GM23338 (cell line): Measurements from ENCODE around the gene NEU3. TPM values are rescaled to one million over a fixed set of nuclear protein-coding genes. Genes with fewer than 3 reads are reported as not detected.

ENCODE experiments used
- ATAC-seq: fragments of 200-7000 bp; cut with Tn5 transposase; 3 replicates; pipeline ENCODE4 v1.9.1; 2020
- DNase-seq: peaks from one replicate; pipeline ENCODE4 v3.0.0-alpha.2; 2015; ENCODE audit warnings: low spot score
- H2AFZ ChIP-seq: fragments of 200-600 bp; sonication (generic); 2 replicates; pipeline ENCODE4 v1.8.0; 2016; ENCODE audit warnings: antibody characterized with exemption, mild to moderate bottlenecking, moderate library complexity
- H3F3A ChIP-seq: fragments of 200-600 bp; sonication (generic); replicated peaks from 2 replicates; pipeline ENCODE4 v1.8.0; 2017; ENCODE audit warnings: antibody characterized with exemption, mixed run types, low read depth
- H3K27ac ChIP-seq: fragments of 200-600 bp; sonication (generic); 2 replicates; pipeline ENCODE4 v1.6.1; 2016; ENCODE audit warnings: low read depth
- H3K27me3 ChIP-seq: fragments of 200-600 bp; sonication (generic); 2 replicates; pipeline ENCODE4 v1.8.0; 2016; ENCODE audit warnings: mild to moderate bottlenecking, mixed run types, moderate library complexity; ENCODE audit not compliant: insufficient read depth
- H3K36me3 ChIP-seq: fragments of 200-600 bp; sonication (generic); 2 replicates; pipeline ENCODE4 v1.8.0; 2016; ENCODE audit warnings: mild to moderate bottlenecking; ENCODE audit not compliant: insufficient read depth
- H3K4me1 ChIP-seq: fragments of 200-600 bp; sonication (generic); 2 replicates; pipeline ENCODE4 v1.8.0; 2016; ENCODE audit warnings: mild to moderate bottlenecking, moderate library complexity; ENCODE audit not compliant: insufficient read depth
- H3K4me2 ChIP-seq: fragments of 200-600 bp; sonication (generic); 2 replicates; pipeline ENCODE4 v1.7.1; 2017; ENCODE audit warnings: mixed run types
- H3K4me3 ChIP-seq: fragments of 200-600 bp; sonication (generic); 2 replicates; pipeline ENCODE4 v1.6.1; 2016; ENCODE audit warnings: mixed run types
- H3K79me2 ChIP-seq: fragments of 200-600 bp; sonication (generic); replicated peaks from 2 replicates; pipeline ENCODE4 v1.8.0; 2017; ENCODE audit warnings: mild to moderate bottlenecking; ENCODE audit not compliant: insufficient read depth
- H3K9me2 ChIP-seq: fragments of 200-600 bp; sonication (generic); 2 replicates; pipeline ENCODE4 v1.8.0; 2017; ENCODE audit not compliant: insufficient read depth
- H4K20me1 ChIP-seq: fragments of 200-600 bp; sonication (generic); replicated peaks from 2 replicates; pipeline ENCODE4 v1.8.0; 2017; ENCODE audit warnings: mild to moderate bottlenecking; ENCODE audit not compliant: insufficient read depth
- H3K27ac Mint-ChIP-seq: 2 replicates; pipeline ENCODE4 v1.8.0; 2020; ENCODE audit warnings: inconsistent platforms, mild to moderate bottlenecking, moderate library complexity, mixed read lengths
- H3K27me3 Mint-ChIP-seq: 3 replicates; pipeline ENCODE4 v1.8.0; 2022; ENCODE audit warnings: low read depth, mild to moderate bottlenecking, moderate library complexity, mixed read lengths, inconsistent platforms; ENCODE audit not compliant: insufficient read depth, poor library complexity
- H3K36me3 Mint-ChIP-seq: 3 replicates; pipeline ENCODE4 v1.8.0; 2021; ENCODE audit warnings: low read depth, mild to moderate bottlenecking, inconsistent platforms, moderate library complexity, mixed read lengths
- H3K4me1 Mint-ChIP-seq: 3 replicates; pipeline ENCODE4 v1.8.0; 2020; ENCODE audit warnings: mild to moderate bottlenecking, inconsistent platforms, mixed read lengths
- H3K4me3 Mint-ChIP-seq: 3 replicates; pipeline ENCODE4 v1.8.0; 2021; ENCODE audit warnings: moderate library complexity, mild to moderate bottlenecking, inconsistent platforms, mixed read lengths
- H3K9me3 Mint-ChIP-seq: 3 replicates; pipeline ENCODE4 v1.8.0; 2020; ENCODE audit warnings: moderate library complexity, mild to moderate bottlenecking, inconsistent platforms, mixed read lengths
- CTCF ChIP-seq, 2 experiments: fragments of 200-600 bp in 1 of 2; sonication (generic) in 1 of 2; conservative IDR thresholded peaks; 2 replicates each; pipeline versions ENCODE4 v1.5.1 to v1.6.1; 2016 to 2017; ENCODE audit warnings: antibody characterized with exemption in 2 of 2, low read depth in 2 of 2, mild to moderate bottlenecking in 2 of 2, moderate library complexity in 1 of 2
- EZH2phosphoT487 ChIP-seq: fragments of 200-600 bp; sonication (generic); IDR thresholded peaks from one replicate; pipeline ENCODE4 v1.8.1; 2018; ENCODE audit warnings: antibody characterized with exemption; ENCODE audit not compliant: unreplicated experiment
- JUNB ChIP-seq: IDR thresholded peaks from one replicate; pipeline ENCODE4 v1.6.1; 2016; ENCODE audit warnings: antibody characterized with exemption; ENCODE audit not compliant: unreplicated experiment
- NANOG ChIP-seq: IDR thresholded peaks from 2 replicates; pipeline ENCODE4 v1.6.1; 2016; ENCODE audit warnings: antibody characterized with exemption, borderline replicate concordance
- STAT1 ChIP-seq: IDR thresholded peaks from one replicate; pipeline ENCODE4 v1.6.1; 2016; ENCODE audit warnings: antibody characterized with exemption; ENCODE audit not compliant: unreplicated experiment
- ZNF114 ChIP-seq: fragments of 250-450 bp; sonication (Bioruptor Pico); IDR thresholded peaks from 2 replicates; pipeline ENCODE4 v1.5.0; 2020; ENCODE audit warnings: mild to moderate bottlenecking, moderate library complexity
- polyA plus RNA-seq: library from polyadenylated mRNA; unstranded; fragments of >200 nt; fragmentation: Nextera tagmentation; extraction: Ambion mirVana; gene quantifications from 2 replicates; pipeline ENCODE4 v1.2.1, GENCODE V29; 2016
- total RNA-seq: library from RNA; depleted of rRNA; stranded (reverse); fragments of >200 nt; shearing (Covaris generic); gene quantifications from 2 replicates; pipeline ENCODE4 v1.2.3, GENCODE V29; 2014
- TF ChIP-seq, protein P1 (sequence below): IDR thresholded peaks from one replicate; pipeline ENCODE4 v1.6.1; 2018; ENCODE audit warnings: antibody characterized with exemption; ENCODE audit not compliant: unreplicated experiment

NEU3 gene
- total and polyA plus RNA-seq, 2 experiments from 2014 or later, result 2.8 to 25.9 TPM

DNA sequence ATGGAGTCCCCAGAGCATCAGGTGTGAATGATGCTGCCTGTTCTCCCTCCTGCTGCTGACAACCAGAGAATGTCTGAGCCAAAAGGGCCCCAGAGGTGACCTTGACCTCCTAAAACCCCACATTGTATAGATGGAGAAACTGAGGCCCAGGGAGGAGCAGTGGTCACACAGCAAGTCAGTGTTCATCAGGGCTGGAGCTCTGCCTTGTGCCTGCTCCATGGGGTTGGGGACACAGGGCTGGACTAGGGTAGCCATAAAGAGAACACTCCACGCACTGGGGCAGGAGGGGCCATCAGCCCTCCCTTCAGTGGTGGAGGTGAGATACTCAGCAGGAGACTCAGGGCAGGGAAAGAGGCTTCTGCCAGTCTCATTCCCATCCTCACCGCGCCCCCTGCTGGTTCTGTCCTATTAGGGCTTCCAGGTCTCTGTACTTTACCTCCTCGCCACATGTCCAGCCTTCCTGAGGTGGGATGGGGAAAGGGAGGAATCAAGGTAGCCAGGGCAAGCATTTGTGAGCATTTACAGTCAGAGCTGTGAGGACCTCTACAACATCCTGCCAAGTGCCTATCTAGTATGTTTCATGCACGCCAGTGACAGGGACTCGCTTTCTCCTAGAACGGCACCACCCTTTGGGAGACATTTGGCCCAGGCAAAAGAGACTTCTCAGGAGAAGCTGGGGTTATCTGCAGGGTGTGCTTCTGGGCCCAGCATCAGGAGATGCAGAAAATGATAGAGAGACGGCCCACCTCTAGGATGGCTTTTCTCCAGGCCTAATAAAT, 43.2 kb downstream of the NEU3 start:
- H3K36me3 Mint-ChIP-seq, result no peaks in the 10 kb centered on the region
- H2AFZ ChIP-seq, result no peak overlapping the region

DNA sequence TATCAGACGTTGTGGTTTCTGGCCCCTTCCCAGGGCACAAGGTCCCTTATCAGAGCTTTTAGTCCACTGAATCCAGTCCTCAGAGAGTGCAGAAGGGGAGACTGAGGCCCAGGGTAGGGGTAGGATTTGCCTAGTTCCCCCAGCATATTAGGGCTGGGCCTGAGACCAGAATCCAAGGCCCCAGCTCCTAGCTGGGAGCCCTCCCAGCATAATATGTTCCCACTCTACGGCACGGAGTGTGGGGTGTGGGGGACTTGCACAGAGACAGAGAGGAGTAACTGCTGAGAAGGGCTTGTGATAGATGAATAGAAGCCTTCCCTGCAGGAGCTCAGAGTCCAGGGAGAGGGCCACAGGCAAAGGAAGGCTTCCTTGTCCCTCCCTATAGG, 43.8 kb downstream of the NEU3 start:
- H3K27ac Mint-ChIP-seq, result no peak overlapping the region

More for the DNA sequence above, 43.2 kb downstream of the NEU3 start:
- H3K27me3 ChIP-seq, result no peaks in the 10 kb centered on the region
- H3K36me3 ChIP-seq, result no peaks in the 10 kb centered on the region
- Mint-ChIP-seq H3K27ac (no peak overlapping the region), H3K9me3 (no peaks in the 10 kb centered on the region), H3K4me1 (peaks cover 3% of the 10 kb centered on the region; the same call in 1 of the 3 replicates), H3K4me3 (no peak overlapping the region), H3K27me3 (peaks cover 5% of the 10 kb centered on the region)
- H3K4me3 ChIP-seq, result no peak overlapping the region
- no peaks in the 10 kb centered on the region; the same call in 1 of the 2 replicates for H3K4me1 ChIP-seq
- TF ChIP-seq JUNB, result no peak
- no peak for TF ChIP-seq ZNF114
- TF ChIP-seq CTCF (conservative IDR thresholded peaks at IDR 0.05; ENCODE audit: low read depth in 2 of 2), result peak; percentile 66 to 92
- TF ChIP-seq, protein P1, sequence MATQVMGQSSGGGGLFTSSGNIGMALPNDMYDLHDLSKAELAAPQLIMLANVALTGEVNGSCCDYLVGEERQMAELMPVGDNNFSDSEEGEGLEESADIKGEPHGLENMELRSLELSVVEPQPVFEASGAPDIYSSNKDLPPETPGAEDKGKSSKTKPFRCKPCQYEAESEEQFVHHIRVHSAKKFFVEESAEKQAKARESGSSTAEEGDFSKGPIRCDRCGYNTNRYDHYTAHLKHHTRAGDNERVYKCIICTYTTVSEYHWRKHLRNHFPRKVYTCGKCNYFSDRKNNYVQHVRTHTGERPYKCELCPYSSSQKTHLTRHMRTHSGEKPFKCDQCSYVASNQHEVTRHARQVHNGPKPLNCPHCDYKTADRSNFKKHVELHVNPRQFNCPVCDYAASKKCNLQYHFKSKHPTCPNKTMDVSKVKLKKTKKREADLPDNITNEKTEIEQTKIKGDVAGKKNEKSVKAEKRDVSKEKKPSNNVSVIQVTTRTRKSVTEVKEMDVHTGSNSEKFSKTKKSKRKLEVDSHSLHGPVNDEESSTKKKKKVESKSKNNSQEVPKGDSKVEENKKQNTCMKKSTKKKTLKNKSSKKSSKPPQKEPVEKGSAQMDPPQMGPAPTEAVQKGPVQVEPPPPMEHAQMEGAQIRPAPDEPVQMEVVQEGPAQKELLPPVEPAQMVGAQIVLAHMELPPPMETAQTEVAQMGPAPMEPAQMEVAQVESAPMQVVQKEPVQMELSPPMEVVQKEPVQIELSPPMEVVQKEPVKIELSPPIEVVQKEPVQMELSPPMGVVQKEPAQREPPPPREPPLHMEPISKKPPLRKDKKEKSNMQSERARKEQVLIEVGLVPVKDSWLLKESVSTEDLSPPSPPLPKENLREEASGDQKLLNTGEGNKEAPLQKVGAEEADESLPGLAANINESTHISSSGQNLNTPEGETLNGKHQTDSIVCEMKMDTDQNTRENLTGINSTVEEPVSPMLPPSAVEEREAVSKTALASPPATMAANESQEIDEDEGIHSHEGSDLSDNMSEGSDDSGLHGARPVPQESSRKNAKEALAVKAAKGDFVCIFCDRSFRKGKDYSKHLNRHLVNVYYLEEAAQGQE, result no peak
- ATAC-seq, result peak; percentile 91
- no peak overlapping the region for H3K27ac ChIP-seq
- no peaks in the 10 kb centered on the region for H4K20me1 ChIP-seq
- no peaks in the 10 kb centered on the region for H3K79me2 ChIP-seq
- H3F3A ChIP-seq, result no peaks in the 10 kb centered on the region
- DNase-seq, result peak; percentile 93
- H3K9me2 ChIP-seq, result no peaks in the 10 kb centered on the region
- no peak overlapping the region for H3K4me2 ChIP-seq

More for the DNA sequence above, 43.8 kb downstream of the NEU3 start:
- H3K9me3 Mint-ChIP-seq, result no peaks in the 10 kb centered on the region
- no peak for TF ChIP-seq STAT1
- TF ChIP-seq EZH2phosphoT487, result no peak
- no peak for TF ChIP-seq JUNB
- TF ChIP-seq NANOG, result no peak
- H3K4me3 Mint-ChIP-seq, result no peak overlapping the region
- no peaks in the 10 kb centered on the region for H4K20me1 ChIP-seq
- no peaks in the 10 kb centered on the region for H3K36me3 Mint-ChIP-seq
- peaks cover 3% of the 10 kb centered on the region; the same call in 1 of the 3 replicates for H3K4me1 Mint-ChIP-seq
- H2AFZ ChIP-seq, result no peak overlapping the region
- no peaks in the 10 kb centered on the region for H3K9me2 ChIP-seq
- no peak overlapping the region for H3K4me2 ChIP-seq
- H3F3A ChIP-seq, result no peaks in the 10 kb centered on the region
- H3K36me3 ChIP-seq, result no peaks in the 10 kb centered on the region
- peaks cover 5% of the 10 kb centered on the region for H3K27me3 Mint-ChIP-seq
- no peak overlapping the region for H3K27ac ChIP-seq
- no peaks in the 10 kb centered on the region; the same call in 1 of the 2 replicates for H3K4me1 ChIP-seq
- no peaks in the 10 kb centered on the region for H3K27me3 ChIP-seq
- no peak overlapping the region for H3K4me3 ChIP-seq
- ATAC-seq (no peak), DNase-seq (no peak)
- no peaks in the 10 kb centered on the region for H3K79me2 ChIP-seq
